NB4 (cell line): ENCODE measurements around the gene DPH6.

Experiments
- DNase-seq: peaks from one replicate; pipeline ENCODE4 v3.0.0; 2010; ENCODE audit warnings: low read depth
- H3K4me3 ChIP-seq: one replicate; pipeline ENCODE4 v1.5.1; 2011; ENCODE audit warnings: mild to moderate bottlenecking, low read depth, low read length, moderate library complexity
- MYC ChIP-seq: IDR thresholded peaks from 2 replicates; pipeline ENCODE4 v1.6.1; 2011; ENCODE audit warnings: low read depth, low read length
- POLR2A ChIP-seq: IDR thresholded peaks from 2 replicates; pipeline ENCODE4 v1.6.1; 2011; ENCODE audit warnings: mild to moderate bottlenecking; ENCODE audit not compliant: insufficient read length; ENCODE audit errors: extremely low read depth
- TF ChIP-seq, protein P1 (sequence below): IDR thresholded peaks from 2 replicates; pipeline ENCODE4 v1.6.1; 2011; ENCODE audit warnings: low read depth, low read length
- TF ChIP-seq, protein P2 (sequence below): IDR thresholded peaks from one replicate; pipeline ENCODE4 v1.5.1; 2012; ENCODE audit warnings: low read depth, low read length

The DPH6 gene

DNA sequence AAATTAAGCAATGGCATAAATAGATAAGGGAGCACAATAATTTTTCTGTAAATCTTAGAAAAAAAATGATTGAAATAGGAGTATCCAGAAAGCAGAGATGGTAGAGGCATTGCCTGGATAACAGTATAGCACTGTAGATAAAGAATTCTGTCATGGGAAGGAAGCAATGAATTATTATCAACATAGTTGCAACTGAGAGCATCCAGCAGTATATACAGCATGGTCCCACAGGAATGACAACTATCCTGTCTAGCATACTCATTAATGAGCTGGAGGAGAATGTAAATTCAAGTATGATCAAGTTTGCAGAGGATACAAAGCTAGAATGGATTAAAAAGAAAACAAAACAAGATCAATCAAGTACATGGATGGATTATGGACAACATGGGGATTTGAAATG, 90.8 kb downstream of the DPH6 start:
- TF ChIP-seq POLR2A (no peak), MYC (no peak)
- TF ChIP-seq, protein P1, sequence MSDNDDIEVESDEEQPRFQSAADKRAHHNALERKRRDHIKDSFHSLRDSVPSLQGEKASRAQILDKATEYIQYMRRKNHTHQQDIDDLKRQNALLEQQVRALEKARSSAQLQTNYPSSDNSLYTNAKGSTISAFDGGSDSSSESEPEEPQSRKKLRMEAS: no peak
- TF ChIP-seq, protein P2, sequence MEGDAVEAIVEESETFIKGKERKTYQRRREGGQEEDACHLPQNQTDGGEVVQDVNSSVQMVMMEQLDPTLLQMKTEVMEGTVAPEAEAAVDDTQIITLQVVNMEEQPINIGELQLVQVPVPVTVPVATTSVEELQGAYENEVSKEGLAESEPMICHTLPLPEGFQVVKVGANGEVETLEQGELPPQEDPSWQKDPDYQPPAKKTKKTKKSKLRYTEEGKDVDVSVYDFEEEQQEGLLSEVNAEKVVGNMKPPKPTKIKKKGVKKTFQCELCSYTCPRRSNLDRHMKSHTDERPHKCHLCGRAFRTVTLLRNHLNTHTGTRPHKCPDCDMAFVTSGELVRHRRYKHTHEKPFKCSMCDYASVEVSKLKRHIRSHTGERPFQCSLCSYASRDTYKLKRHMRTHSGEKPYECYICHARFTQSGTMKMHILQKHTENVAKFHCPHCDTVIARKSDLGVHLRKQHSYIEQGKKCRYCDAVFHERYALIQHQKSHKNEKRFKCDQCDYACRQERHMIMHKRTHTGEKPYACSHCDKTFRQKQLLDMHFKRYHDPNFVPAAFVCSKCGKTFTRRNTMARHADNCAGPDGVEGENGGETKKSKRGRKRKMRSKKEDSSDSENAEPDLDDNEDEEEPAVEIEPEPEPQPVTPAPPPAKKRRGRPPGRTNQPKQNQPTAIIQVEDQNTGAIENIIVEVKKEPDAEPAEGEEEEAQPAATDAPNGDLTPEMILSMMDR: no peak
- no peak overlapping the region for H3K4me3 ChIP-seq
- no peak for DNase-seq

DNA sequence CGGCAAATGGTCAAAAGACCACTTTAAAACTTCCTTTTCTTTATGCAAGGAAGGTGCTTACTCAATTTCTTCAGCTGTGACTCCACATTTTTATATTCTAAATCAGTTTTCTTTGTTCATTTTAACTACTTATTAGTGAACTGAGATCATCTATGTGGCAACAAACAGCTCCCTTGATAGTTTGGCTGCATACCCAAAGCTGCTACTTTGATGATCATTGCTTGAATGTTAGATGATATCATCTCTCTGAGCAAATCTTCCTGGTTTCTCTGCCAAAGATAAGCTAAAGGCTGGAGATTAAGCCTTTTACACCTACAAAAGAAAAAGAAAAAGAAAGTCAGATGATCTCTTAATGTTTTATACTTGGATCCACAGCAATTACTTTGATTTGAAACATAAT, 95.5 kb downstream of the DPH6 start:
- H3K4me3 ChIP-seq: no peak overlapping the region
- TF ChIP-seq, protein P2: no peak
- TF ChIP-seq, protein P1: no peak
- TF ChIP-seq POLR2A (no peak), MYC (no peak)
- DNase-seq: no peak

DNA sequence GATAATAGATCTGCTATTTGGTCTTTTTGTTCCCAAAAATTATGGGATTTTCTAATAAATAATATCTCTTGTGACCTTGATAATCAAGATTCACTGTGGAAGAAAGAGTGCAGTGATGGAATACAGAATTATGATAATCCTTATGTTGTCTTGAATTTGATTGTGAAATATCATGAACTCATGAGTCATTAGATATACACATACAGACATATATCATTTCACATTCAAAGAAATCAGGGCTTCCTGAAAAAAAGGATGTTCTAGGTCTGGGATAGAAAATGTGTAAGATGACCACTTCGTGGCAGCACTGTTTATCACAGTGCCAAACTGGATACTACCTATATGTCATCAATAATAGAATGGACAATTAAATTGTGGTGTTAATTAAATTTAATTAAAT, 97.7 kb downstream of the DPH6 start:
- no peak overlapping the region for H3K4me3 ChIP-seq
- TF ChIP-seq POLR2A (no peak), MYC (no peak)
- TF ChIP-seq, protein P2: no peak
- TF ChIP-seq, protein P1: no peak
- no peak for DNase-seq

DNA sequence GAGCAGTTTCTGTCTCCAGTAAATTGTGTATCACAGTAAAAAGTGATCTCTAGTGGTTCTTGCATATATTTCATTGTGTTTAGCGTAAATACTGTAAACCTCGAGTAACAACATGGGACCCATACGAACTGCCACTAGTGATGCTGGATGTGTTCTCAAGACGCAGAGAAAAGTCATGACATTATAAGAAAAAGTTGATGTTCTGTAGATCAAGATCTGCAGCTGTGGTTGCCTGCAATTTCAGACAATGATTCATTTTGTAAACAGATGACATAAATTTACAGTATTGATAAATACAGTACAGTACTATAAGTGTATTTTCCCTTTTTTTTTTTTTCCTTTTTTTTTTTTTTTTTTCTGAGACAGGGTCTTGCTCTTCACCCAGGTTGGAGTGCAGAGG, 100.1 kb downstream of the DPH6 start:
- DNase-seq: no peak
- no peak overlapping the region for H3K4me3 ChIP-seq
- TF ChIP-seq POLR2A (no peak), MYC (no peak)
- TF ChIP-seq, protein P2: no peak
- TF ChIP-seq, protein P1: no peak

DNA sequence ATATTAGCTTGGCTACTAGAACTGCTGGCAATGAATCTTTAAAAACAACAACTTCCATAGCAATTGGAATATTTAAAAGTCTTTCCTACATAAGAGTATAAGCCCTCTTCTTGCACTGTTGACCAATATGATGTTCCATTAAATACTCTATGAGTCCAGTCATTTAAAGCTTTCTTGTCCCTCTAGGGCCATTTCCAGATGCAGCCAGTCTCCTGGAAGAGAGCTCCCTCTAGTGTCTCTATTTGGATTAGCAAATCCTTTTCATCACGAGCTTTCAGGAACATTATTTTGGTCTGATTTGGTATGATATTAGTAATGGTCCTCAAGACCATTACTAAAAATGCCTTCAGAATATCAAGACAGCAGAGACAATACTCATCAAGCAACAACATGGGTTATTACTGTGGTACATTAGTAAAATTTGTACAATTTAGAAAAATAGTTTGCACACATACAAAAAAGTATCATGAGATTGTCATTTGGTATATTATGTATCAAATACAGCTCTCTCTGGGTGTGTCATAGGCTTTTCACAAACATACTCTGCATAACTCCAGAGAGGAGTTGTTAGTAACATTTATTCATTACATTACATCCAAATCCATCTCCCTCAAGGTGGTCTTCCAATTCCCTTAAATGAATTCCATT, 101.3 kb downstream of the DPH6 start:
- TF ChIP-seq, protein P2: peak; percentile 63
- no peak for TF ChIP-seq POLR2A
- peak; percentile 45 for DNase-seq

DNA sequence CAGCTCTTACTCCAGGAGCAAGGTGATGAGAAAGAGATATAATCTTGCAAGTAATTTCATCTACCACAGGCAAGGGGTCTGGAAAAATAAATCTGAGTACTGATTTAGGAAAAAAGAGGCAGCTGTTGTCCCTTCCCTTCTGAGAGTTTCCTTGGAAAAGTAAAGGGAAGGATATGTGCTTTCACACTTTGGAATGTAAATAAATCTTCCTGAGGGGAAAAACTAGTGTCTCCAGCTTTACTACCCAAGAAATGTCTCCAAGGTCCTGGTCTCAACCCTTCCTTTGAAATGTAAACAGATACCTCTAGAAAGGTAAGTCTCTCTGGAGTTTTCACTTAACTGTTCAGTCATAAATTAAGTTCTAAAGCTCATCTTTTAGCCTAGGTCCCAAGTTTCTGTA, 102.6 kb downstream of the DPH6 start:
- no peak overlapping the region for H3K4me3 ChIP-seq
- TF ChIP-seq, protein P2: no peak
- TF ChIP-seq MYC: no peak
- DNase-seq: no peak

More for the DNA sequence above, 101.3 kb downstream of the DPH6 start:
- H3K4me3 ChIP-seq: no peak overlapping the region
